Effector CD8-positive, alpha-beta T cell (primary cell): ENCODE results near the gene DTNBP1.
"Not testable (repeated sequence)": the region's sequence is repeated elsewhere in the genome, so short reads cannot be mapped to it uniquely, and the experiment has no call there.

Experiments
- DNase-seq: peaks from one replicate; lab custom pipeline; 2025; lab: John Stamatoyannopoulos, UW

The DTNBP1 gene

DNA sequence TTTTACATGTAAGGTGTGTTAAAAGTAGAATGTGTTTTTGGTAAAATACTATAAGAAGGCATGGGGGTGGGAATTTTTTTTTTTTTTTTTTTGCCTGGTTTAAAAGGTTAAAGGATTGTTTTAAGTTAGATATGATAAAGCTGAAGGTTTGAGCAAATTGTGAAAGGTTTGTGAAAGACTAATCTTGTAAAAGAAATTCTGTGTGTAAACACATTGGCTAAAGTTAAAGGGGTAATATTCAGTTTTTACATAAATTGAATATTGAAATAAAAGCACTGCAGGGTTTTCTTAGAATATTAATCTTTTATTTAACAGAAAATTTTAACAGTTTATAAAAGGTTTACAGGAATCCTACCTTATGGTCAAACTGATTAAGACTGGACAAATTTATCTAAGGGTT, 105.7 kb downstream of the DTNBP1 start:
- DNase-seq = no peak

DNA sequence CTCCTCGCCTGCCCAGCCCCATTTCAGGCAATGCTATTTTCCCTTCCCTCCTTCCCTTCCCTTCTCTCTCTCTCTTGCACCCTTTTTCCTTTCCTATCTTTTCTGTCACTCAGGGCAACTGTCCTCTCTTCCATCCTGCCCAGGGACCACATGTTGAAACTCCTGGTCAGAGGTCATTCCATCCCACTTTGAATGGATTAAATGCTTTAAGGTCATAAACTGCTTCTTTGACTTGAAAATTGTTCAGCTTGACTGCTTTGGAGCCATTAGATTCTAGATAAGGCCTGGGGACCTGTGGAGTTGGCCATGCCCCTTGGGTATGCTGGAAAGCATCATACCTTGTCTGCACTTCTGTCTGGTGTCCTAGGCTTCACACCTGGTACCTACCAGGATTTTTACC, 106.1 kb downstream of the DTNBP1 start:
- no peak for DNase-seq

DNA sequence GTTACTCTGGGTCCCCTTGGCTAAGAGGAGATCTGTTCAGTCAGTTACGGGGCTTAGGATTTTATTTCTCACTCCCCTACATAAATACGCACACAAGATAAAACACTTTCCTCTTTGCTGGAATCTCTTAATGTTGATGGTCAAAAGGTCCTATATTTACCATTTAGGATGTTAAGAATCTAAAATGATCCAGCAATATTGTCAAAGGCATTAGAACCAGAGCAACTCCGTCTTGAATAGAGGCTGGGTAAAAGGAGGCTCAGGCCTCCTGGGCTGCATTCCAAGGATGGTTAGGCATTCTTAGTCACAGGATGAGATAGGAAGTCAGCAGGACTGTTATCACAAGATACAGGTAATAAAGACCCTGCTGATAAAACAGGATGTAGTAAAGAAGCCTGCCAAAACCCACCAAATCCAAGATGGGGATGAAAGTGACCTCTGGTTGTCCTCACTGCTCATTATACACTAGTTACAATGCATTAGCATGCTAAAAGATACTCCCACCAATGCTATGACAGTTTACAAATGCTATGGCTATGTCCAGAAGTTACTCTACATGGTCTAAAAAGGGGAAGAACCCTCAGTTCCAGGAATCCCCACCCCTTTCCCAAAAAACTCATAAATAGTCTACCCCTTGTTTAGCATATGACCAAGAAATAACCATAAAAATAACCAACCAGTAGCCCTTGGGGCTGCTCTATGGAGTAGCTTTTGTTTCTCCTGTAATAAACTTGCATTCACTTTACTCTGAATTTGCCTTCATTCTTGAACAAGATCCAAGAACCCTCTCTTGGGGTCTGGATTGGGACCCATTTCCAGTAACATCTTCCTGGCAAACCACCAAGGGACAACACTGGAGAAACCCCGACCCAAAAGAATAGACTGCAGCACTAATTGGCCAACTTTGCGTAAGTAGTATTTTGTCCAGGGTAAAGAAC, 107.5 kb downstream of the DTNBP1 start:
- DNase-seq = no peak

- DNase-seq = no peak
These were observed 108.1 kb downstream of the DTNBP1 start for GRCh38 chr6:15554728-15555100.

DNA sequence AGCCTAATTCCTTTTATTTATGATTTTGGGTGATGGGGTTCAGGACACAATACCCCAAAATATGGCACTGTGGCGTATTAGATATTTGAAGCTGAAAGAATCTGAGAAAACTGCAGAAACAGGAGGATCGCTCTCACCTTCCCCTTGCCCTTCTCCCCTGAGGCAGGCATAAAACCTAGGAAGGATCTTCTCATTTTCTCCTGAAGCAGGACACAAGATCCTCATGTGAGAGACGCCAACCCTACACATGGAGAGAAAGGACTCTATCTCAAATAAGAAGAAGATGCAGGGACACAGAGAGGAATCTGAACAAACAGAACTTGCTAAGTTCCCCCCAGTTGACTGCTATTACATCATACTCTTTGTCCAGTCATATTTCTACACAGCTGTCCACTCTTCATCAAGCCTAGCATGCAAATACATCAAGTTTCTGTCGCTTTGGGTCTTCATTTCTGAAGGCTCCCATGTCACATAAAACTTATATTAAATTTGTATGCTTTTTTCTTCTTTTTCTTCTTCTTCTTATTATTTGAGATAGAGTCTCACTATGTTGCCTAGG, 109.0 kb downstream of the DTNBP1 start:
- DNase-seq = no peak

DNA sequence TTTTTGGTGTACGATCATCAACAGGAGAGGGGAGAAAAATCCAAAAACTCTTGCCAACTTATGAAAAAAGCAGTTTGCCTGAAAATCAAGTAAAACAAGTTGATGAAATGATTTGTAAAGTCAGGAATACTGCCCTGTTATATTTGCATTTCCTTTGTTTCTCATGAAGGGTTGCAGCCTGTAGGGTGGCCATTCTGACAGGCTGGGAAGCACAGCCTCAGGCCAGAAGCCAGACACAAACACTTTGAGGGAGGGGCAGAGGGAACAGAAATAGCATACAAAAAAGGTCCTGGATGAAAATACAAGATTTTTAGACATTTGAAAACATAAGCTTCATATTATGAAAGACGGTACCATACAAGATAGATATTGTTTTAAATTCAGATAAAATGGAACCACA, 109.8 kb downstream of the DTNBP1 start:
- no peak for DNase-seq

DNA sequence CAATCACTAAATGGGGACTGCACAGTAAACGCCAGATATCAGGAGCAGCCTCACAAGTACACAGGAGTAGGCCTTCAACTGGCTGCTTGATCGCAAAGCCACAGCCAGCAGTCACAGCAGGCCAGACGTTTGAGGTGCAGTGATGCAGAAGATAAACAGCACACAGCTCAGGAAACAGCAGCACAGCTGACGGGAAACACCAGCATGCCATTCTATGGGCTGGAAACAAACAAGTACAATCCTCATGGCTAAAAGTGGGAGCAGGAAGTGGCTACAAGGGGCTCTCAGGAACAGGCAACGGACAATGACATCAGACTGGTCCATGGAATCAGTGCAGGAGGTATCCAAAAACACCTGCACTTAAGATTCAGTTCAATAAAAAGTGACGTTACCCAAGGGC, 111.0 kb downstream of the DTNBP1 start:
- no peak for DNase-seq

- no peak for DNase-seq
These were observed 111.6 kb downstream of the DTNBP1 start for GRCh38 chr6:15551262-15551661.

- no peak for DNase-seq
These were observed 112.2 kb downstream of the DTNBP1 start for GRCh38 chr6:15550546-15551123.

GRCh38 chr6:15549371-15549770, 113.5 kb downstream of the DTNBP1 start:
- no peak for DNase-seq

DNA sequence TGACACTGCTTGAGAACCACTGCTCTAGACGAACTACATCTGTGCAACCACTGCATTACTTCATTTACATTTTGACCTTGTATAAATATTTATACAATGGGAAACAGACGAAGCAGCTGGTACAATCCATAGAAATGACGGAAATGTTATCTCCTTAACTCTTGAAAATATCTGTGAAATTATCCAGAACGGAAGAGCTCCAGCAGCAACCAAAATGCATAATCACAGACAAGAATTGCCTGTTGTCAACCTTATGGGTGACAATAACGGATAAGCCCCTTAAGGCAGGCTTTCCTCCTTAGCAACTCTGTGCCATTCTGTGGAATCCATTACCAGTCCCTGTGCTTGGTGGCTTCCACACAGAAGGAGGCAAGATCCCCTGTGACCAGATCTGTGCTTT, 115.4 kb downstream of the DTNBP1 start:
- DNase-seq = no peak

DNA sequence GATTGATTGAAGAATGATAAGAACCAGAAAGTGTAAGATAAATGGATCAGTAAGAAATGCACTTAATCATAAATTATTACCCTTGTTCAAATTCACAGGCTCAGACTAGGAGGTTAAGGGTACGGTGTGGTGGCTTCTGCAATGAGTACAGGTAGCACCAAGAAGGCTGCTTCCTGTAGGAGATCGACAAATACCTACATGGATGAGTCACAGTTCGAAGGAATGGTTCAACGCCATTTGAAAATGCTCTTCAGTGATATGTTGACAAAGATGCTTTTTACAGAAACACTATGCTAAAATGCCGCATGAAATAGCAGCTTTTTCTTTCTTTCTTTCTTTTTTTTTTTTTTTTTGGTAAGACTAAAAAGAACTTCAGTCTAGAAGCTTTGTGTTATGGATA, 116.2 kb downstream of the DTNBP1 start:
- DNase-seq = no peak

- DNase-seq = no peak
These were observed 118.4 kb downstream of the DTNBP1 start for GRCh38 chr6:15544321-15544900.

GRCh38 chr6:15543332-15543917, 119.4 kb downstream of the DTNBP1 start:
- not testable (repeated sequence) for DNase-seq

GRCh38 chr6:15539722-15540270, 123.0 kb downstream of the DTNBP1 start:
- no peak for DNase-seq

- DNase-seq = no peak
These were observed 123.9 kb downstream of the DTNBP1 start for GRCh38 chr6:15538766-15539495.

GRCh38 chr6:15538106-15538505, 124.7 kb downstream of the DTNBP1 start:
- no peak for DNase-seq

DNA sequence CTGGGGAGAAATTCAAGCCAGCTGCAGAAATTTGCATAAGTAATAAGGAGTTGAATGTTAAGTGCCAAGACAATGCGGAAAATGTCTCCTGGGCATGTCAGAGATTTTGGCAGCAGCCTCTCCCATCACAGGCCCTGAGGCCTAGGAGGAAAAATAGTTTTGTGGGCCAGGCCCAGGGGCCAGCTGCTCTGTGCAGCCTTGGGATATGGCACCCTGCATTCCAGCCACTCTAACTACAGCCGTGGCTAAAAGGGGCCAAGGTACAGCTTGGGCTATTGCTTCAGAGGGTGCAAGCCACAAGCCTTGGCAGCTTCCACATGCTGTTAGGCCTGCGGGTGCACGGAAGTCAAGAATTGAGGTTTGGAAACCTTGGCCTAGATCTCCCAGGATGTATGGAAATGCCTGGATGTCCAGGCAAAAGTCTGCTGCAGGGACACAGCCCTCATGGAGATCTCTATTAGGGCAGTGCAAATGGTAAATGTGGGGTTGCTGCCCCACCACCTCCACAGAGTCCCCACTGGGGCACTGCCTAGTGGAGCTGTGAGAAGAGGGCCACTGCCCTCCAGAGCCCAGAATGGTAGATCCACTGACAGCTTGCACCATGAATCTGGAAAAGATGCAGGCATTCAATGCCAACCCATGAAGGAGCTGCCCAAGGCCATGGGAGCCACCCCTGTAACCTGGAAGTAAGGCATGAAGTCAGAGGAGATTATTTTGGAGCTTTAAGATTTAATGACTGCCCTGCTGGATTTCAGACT, 126.5 kb downstream of the DTNBP1 start:
- no peak for DNase-seq

GRCh38 chr6:15535495-15536197, 127.2 kb downstream of the DTNBP1 start:
- no peak for DNase-seq

- DNase-seq = no peak
These were observed 127.9 kb downstream of the DTNBP1 start for GRCh38 chr6:15534974-15535373.
